ENCODE results near the gene ART5.

DNA sequence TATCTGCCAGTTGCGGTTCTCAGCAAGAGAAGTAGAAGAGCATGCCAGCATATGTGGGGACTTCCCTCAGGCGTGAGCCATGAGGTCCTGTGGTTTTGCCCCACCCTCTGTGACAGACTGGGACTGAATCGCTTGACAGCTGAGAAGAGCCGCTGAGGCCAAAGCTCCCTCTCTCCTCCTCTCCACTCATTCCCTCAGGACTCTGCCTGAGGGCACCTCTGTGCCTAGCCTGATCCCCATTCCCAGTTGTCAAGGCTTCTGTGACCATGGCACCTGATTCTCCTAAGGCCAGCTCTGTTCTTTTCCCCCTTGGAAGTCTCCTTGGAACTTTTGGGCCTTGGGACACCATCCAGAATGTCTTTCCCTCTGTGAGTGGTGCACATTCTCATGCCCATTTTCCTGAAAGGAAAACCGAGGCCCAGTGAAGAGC is 27.0 kb downstream of the ART5 start:
- TF ChIP-seq, protein P1, sequence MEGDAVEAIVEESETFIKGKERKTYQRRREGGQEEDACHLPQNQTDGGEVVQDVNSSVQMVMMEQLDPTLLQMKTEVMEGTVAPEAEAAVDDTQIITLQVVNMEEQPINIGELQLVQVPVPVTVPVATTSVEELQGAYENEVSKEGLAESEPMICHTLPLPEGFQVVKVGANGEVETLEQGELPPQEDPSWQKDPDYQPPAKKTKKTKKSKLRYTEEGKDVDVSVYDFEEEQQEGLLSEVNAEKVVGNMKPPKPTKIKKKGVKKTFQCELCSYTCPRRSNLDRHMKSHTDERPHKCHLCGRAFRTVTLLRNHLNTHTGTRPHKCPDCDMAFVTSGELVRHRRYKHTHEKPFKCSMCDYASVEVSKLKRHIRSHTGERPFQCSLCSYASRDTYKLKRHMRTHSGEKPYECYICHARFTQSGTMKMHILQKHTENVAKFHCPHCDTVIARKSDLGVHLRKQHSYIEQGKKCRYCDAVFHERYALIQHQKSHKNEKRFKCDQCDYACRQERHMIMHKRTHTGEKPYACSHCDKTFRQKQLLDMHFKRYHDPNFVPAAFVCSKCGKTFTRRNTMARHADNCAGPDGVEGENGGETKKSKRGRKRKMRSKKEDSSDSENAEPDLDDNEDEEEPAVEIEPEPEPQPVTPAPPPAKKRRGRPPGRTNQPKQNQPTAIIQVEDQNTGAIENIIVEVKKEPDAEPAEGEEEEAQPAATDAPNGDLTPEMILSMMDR (IDR thresholded peaks at IDR 0.05) = no peak
- TF ChIP-seq POLR2A (IDR thresholded peaks at IDR 0.05) = no peak
